ENCODE data around the gene ADGRB3.
"Not testable (repeated sequence)": the region's sequence is repeated elsewhere in the genome, so short reads cannot be mapped to it uniquely, and the experiment has no call there.

ADGRB3 gene

DNA sequence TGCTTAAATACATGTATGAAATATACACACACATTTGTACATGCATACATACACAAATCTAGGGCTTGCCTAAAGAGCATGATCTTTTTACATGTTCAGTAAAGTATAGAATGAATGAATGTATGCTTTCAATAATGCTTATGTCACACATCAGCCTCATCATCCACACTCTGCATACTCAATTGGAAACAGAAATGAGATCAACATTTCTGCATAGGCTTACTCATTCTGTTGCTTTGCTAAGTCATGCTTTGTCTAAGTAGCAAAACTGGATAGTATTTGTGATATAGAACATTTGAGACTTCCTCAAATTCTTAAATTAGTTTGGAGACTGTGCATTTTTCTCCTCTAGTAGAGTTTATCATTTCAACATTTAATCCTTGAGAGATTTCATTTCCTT lies 343.3 kb downstream of the ADGRB3 start:
- DNase-seq (ENCODE audit: low read depth), result no peak
- no peak overlapping the region for H3K4me3 ChIP-seq (ENCODE audit: low read depth, low read length)

DNA sequence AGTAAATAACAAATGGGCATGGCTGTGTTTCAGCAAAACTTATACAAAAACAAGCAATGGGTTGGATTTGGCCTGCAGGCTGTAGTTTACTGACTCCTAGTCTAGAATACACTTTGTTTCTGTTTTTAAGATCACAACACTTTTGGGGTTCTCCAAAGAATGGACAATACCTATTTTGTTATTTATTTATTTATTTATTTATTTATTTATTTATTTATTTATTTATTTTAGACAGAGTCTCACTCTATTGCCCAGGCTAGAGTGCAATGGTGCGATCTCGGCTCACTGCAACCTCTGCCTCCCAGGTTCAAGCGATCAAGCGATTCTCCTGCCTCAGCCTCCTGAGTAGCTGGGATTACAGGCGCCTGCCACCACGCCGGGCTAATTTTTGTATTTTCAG lies 346.6 kb downstream of the ADGRB3 start:
- not testable (repeated sequence) for H3K4me3 ChIP-seq (ENCODE audit: low read depth, low read length)

DNA sequence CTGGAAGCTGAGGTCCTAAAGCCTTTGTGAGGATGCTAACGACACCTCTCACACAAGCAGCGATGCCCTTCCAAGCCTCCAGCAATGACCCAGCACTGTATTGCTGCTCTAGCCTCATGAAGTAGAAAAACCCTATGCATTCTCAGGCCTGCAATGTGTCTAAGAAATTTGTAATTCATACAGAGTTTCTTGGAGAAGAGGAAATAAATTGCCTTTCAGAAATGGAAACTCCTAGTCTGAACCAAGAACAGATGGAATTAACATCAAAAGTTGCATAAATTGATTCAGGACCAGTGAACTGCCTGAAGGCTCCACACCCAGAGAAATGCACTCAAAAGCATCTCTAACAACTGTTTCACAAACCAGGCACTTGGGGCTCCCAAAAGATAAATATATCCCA lies 353.6 kb downstream of the ADGRB3 start:
- H3K4me3 ChIP-seq (ENCODE audit: low read depth, low read length), result no peak overlapping the region
- DNase-seq (ENCODE audit: low read depth), result no peak

More for the DNA sequence above, 346.6 kb downstream of the ADGRB3 start:
- not testable (repeated sequence) for DNase-seq (ENCODE audit: low read depth)

DNA sequence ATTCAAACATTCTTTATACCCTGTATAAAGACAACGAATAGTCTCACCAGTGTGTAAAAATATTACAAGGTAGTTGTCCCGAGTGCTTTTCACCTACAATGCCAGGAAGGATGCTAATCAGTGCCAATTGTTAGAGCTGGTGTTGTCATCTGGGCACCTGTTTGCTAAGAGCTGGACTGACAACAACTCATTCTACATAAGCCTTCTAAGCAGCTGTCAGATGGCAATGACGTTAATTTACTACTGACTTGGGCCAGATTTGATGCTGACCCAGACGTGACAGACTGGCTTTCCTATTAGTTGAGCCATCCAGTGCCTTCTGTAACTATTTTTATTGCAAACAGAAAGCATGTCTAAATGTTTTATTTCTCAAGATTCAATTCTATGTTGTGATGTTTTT lies 355.2 kb downstream of the ADGRB3 start:
- no peak overlapping the region for H3K4me3 ChIP-seq (ENCODE audit: low read depth, low read length)
- no peak for DNase-seq (ENCODE audit: low read depth)

DNA sequence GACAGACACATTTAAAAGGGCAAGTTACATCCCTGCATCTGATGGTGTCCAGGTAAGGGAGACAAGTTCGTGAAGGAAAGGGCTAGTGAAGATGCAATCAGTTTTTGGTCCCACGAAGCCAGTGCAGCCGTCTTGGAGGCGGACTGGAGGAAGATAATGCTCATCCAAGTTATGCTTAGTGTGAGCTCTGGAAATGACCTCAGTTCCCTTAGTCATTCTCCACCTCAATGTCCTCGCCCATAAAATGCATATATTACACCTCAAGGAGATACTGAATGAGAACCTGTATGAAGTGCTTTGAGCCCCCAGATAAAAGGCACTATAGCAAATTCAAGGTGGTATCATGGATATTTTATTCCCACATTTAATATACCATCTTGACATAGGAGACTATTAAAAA lies 358.8 kb downstream of the ADGRB3 start:
- DNase-seq (ENCODE audit: low read depth), result no peak

DNA sequence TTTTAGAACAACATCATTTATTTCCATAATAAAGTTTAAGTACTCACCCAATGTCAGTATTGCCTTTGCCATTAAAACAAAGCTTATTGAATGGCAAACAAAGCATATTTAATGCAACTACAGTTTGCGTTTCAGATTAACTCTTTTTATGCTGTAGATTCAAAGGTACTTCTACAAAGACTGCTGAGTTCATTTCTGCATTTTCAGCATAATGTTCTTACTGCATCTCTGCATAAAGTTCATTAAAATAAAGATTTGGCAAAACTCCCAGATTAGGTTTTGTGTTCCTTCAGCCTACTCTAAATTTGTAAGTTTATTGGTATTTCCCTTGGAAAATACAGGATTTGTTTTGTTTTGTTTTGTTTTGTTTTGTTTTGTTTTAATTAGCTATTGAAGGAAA lies 359.4 kb downstream of the ADGRB3 start:
- no peak overlapping the region for H3K4me3 ChIP-seq (ENCODE audit: low read depth, low read length)
- DNase-seq (ENCODE audit: low read depth), result peak; percentile 22

More for the DNA sequence above, 358.8 kb downstream of the ADGRB3 start:
- no peak overlapping the region for H3K4me3 ChIP-seq (ENCODE audit: low read depth, low read length)

DNA sequence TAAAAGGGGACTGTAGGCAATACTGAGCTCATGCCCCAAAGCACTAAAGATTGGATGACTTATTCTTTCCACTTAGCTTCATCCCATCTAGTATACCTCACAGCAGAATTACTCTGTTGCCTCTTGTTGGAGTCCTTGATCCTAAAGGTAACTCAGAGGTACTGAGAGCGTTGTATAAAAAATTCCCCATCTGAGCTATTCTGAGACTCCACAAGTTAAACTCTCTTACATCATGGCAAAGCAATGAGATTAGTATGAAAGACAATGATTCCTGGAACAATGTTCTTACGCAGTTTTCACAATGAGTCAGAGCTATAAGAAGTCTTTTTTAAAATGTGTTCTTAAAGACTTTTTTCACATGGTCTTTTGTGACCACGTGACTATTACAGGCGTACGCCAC lies 370.1 kb downstream of the ADGRB3 start:
- H3K4me3 ChIP-seq (ENCODE audit: low read depth, low read length), result no peak overlapping the region
- DNase-seq (ENCODE audit: low read depth), result peak; percentile 53

DNA sequence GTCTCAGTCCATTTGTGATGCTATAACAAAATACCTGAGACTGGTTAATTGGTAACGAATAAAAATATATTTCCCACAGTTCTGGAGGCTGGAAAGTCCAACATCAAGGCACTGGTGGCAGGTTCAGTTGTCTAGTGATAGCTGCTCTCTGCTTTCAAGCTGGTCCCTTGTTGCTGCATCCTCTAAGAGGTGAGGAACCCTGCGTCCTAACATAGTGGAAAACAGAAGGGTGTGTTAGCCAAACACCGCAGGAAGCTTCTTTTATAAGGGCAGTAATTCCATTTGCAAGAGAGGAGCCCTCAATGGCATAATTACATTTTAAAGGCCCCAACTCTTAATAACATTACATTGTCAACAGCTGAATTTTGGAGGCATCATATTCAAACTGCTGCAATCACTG lies 372.7 kb downstream of the ADGRB3 start:
- no peak for DNase-seq (ENCODE audit: low read depth)
- H3K4me3 ChIP-seq (ENCODE audit: low read depth, low read length), result no peak overlapping the region

DNA sequence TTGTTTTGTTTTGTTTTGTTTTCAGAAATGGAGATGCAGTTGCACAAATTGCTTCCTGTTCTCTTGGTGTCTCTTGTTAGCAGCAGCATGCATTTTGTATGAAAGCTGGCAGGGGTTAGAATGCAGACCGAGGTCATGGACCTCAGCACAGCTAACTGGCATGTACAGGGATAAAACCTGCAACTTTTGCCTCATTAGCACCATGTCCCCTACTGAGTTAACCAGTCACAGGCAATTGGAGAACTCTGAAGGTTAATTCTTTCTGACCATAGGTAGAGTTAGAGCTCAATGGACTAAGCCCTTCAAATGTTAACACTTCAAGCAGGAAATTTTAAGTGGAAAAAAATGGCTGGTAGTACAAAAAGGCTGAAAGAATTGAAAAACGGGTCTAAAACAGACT lies 377.1 kb downstream of the ADGRB3 start:
- H3K4me3 ChIP-seq (ENCODE audit: low read depth, low read length), result no peak overlapping the region
- no peak for DNase-seq (ENCODE audit: low read depth)

DNA sequence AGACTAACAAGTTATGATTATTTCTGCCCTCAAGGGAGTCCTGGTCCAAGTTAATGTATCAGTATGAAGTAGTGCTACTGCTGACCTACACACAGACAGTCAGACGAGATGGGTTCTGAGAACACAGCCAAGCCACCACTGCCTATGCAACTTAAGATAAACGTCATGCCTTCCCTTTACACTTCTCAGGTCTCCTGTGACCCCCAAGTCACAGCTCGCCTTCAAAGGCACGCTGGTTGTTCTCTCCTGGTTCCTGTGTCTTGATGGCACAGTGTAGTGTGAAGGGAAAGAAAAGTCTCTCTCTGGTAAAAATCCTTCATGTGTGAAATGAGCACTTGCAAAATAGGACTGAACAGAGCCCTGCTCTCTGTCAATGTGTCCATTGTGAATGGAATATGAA lies 377.8 kb downstream of the ADGRB3 start:
- no peak overlapping the region for H3K4me3 ChIP-seq (ENCODE audit: low read depth, low read length)
- DNase-seq (ENCODE audit: low read depth), result no peak

DNA sequence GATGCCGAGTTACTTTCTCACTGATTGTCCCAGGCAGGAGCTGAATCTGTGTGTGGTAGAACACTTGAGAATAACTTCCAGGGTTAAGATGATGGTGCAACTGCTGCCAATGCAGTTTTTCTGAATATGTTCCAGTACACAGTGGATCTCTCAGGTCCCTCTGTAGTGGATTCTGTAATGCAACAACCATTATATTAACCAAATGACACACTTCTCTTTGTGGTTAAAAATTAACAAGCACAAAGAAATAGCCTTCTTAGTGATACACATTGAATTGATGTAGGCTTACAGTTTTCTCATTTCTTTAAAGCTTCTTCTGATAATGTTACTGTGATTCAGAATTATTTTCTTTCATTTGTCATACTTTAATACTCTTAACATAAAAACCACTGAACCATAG lies 383.8 kb downstream of the ADGRB3 start:
- no peak overlapping the region for H3K4me3 ChIP-seq (ENCODE audit: low read depth, low read length)
- no peak for DNase-seq (ENCODE audit: low read depth)

DNA sequence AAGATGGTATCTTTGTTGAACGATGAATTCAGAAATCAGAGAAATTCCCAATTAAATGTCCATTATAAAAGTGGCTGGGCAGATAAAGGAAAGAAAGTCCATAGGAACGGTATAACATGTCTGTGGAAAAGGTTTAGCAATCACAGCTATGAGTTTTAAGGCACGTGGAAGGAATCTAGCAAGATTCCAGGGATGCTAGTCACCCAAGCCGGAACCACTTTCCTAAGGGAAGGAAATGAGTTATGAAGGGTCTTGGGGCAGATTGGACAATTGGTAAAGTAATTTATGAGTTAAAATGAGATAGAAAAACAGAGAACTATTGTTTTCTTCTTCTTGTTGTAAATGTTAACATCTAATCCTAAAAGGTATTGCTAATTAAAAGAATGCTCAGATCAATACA lies 384.8 kb downstream of the ADGRB3 start:
- H3K4me3 ChIP-seq (ENCODE audit: low read depth, low read length), result no peak overlapping the region
- peak; percentile 17 for DNase-seq (ENCODE audit: low read depth)

DNA sequence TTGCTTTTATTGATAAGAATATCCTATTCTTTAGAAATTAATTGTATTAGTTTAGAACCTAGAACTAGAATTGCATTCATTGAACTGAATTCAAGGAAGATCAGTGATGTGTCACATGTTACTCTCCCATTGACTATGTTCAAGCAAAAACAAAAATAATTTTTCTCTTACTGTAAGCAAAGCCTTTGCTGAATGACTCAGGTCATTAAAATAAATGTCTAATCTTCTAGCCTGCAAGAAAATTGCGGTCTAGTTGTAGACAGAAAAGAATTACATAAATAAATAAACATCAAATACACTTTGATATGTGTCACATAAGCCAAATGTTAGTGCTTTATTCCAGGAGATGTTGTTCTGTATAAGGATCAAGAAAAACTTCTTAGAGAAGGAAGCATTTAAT lies 387.9 kb downstream of the ADGRB3 start:
- no peak overlapping the region for H3K4me3 ChIP-seq (ENCODE audit: low read depth, low read length)
- peak; percentile 62 for DNase-seq (ENCODE audit: low read depth)

DNA sequence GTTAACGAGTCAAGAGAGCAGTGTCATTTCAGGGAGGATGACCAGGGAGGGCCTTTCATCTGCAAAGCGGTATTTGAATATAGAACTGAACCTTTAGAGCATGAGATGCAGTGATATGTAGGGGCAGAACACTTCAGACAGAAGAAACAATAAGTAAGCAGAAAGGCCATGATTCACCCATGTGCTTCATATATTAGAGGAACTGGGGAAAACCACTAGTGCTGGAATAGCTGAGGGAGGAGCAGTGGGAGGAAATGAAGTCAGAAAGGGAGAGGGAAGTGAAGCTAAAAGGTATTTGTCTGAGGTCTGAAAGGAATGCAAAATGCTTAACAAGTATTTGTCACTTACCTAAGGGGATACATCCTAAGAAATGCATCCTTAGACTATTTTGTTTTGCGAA lies 391.2 kb downstream of the ADGRB3 start:
- peak; percentile 25 for DNase-seq (ENCODE audit: low read depth)
- H3K4me3 ChIP-seq (ENCODE audit: low read depth, low read length), result no peak overlapping the region

DNA sequence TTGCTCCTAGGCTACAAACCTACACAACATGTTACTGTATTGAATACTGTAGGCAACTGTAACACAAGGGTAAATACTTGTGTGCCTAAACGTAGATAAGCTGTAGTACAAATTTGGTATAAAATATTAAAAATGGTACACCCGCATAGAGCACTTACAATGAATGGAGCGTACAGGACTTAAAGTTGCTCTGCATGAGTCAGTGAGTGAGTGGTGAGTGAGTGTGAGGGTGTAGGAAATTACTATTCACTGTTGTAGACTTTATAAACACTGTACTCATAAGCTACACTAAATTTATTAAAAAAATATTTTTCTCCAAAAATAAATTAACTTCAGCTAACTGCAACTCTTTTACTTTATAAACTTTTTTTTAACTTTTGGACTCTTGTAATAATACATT lies 391.6 kb downstream of the ADGRB3 start:
- DNase-seq (ENCODE audit: low read depth), result no peak
- H3K4me3 ChIP-seq (ENCODE audit: low read depth, low read length), result no peak overlapping the region

DNA sequence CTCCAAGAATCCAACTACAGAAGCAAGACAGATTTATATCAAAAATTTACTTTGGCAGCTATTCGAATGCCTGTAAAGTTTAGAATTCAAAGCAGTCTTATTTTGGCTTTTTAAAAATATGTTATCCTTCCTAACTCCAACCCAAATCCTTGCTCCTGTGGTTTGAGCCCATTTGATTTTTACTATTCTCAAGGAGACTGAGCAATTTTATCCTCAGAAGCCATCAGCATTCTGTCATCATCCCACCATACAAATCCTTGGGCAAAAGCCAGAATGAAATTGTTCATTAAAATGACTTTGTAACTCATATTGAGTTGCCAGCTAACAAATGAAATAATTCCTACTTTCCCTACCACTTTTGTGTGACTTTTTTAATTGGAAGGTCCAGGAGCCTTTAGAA lies 392.8 kb downstream of the ADGRB3 start:
- H3K4me3 ChIP-seq (ENCODE audit: low read depth, low read length), result no peak overlapping the region
- DNase-seq (ENCODE audit: low read depth), result no peak

DNA sequence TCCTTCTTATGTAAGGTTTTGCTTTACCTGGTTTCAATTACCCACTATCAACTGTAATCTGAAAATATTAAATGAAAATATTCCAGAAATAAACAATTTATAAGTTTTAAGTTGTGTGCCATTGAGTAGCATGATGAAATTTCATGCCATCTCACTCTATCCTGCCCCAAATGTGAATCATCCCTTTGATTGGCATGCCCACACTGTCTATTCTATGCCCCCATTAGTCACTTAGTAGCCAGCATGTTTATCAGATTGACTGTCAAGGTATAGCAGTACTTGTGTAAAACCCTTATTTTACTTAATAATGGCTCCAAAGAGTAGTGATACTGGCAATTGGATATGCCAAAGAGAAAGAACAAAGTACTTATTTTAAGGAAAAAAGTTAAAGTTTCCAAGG lies 403.8 kb downstream of the ADGRB3 start:
- no peak for DNase-seq (ENCODE audit: low read depth)
- no peak overlapping the region for H3K4me3 ChIP-seq (ENCODE audit: low read depth, low read length)

DNA sequence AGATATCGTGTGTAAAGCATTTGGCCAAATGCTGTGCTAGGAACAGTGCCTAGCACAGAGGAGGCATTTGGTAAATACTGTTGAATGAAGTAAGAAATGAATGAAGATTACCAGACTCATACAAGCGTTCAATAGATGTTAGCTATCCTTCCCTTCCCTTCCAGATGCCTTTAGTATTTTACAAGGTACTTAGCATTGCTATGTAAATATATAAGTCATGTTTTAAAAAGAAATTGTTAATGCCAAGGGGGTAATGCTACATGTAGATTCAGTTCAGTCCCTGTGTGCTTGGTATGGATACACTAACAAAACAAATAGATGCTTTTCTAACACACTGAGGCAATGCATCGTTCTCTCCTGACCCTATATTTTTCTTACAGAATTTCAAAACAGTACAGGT lies 407.2 kb downstream of the ADGRB3 start:
- DNase-seq (ENCODE audit: low read depth), result no peak
- H3K4me3 ChIP-seq (ENCODE audit: low read depth, low read length), result no peak overlapping the region

DNA sequence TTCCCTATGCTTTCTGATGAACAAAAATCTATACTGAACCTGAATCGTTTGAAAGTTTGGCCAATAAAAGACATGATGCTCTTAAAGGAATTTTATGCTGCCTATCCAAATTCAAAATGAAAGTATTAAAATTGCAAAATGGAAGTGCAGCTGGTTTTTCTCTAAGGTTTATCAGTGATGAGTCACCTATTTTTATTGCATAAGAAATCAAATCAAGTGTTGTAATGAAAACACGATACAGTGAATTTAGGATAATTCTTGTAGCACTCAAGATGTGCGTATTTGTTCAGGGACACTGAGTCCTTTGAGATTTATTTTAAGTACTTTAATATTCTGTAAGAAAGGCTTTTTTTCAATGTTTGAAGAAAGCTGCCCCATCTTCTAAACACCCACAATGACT lies 409.5 kb downstream of the ADGRB3 start:
- no peak for DNase-seq (ENCODE audit: low read depth)
- no peak overlapping the region for H3K4me3 ChIP-seq (ENCODE audit: low read depth, low read length)

DNA sequence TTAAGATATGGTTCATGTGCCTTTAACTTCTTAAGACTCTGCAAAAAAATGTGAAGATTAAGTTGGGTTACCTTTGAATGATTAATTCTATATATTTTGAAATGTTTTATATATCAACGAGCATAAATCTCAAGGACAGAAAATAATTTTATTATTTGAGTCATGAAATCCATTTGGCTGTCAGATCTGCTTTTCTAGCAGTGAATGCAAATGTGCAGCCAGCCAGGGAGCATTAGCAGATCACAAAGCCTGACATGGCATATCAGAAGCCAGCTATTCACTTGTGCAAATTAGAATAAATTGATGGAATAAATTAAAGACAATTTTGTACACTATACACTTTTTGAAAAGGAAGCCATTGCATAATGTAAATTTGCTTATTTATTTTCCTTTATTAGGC lies 424.3 kb downstream of the ADGRB3 start:
- H3K4me3 ChIP-seq (ENCODE audit: low read depth, low read length), result no peak overlapping the region
- no peak for DNase-seq (ENCODE audit: low read depth)

DNA sequence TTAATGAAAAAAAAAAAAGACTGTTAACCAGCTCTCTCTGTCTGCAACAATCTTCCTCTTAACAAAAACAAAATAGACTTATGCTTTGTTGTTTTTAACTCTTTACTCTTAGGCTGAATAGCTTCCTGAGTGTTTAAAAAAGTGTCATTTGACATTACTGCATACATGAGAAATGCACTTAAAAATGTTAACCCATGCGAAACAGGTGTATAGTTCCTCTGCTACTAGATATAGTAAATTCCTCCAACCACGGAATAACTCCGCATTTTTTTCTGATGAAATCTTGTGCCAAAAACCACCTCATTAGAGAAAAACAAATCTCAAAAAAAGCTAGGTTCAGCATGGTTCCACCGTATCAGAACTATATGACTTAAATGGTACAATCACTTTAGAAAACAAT lies 426.0 kb downstream of the ADGRB3 start:
- no peak overlapping the region for H3K4me3 ChIP-seq (ENCODE audit: low read depth, low read length)
- no peak for DNase-seq (ENCODE audit: low read depth)

DNA sequence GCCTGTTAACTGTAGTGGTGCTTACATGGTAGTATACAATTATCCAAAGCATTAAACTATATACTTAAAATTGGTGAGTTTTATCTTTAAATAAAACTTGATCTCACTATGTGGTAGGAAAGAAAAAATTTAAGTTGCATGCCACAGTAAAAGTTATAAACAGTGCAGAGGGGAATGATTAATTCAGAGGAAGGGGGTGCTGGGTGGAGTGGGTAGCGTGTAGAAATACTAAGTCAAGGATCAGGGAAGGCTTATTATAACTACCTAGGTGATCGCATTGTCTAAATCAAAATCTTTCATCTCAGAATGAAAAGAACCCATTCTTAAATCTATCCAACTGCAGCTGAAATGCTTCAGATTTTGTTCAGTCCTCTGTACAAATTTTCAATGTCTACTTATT lies 428.3 kb downstream of the ADGRB3 start:
- DNase-seq (ENCODE audit: low read depth), result no peak
- H3K4me3 ChIP-seq (ENCODE audit: low read depth, low read length), result no peak overlapping the region
